ENCODE results near the gene MYL12A.
"Not testable (repeated sequence)": the region's sequence is repeated elsewhere in the genome, so short reads cannot be mapped to it uniquely, and the experiment has no call there.

MYL12A gene

DNA sequence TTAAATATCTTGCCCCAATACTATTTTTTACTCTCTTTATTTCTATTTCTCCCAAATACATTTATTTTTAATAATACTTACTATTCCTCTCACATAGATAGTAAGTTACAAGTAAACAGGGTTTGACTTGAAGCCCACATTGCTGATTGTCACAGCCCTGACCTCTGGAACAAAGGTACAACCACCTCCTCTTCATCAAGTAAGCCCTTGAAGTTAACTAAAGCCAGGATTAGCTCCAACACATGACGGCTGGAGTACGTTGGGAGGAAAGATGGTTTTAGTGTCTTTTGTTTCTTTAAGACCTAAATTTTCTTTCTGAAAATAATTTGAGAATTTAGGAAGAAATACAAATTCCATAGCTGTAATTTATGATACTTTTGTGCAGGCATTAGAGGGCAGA is 28.8 kb upstream of the MYL12A start:
- TF ChIP-seq CTCF (IDR thresholded peaks at IDR 0.05; ENCODE audit: insufficient read depth, missing control alignments), result no peak
- FAIRE-seq (no peak), DNase-seq (ENCODE audit: insufficient read length, low spot score) (no peak)

DNA sequence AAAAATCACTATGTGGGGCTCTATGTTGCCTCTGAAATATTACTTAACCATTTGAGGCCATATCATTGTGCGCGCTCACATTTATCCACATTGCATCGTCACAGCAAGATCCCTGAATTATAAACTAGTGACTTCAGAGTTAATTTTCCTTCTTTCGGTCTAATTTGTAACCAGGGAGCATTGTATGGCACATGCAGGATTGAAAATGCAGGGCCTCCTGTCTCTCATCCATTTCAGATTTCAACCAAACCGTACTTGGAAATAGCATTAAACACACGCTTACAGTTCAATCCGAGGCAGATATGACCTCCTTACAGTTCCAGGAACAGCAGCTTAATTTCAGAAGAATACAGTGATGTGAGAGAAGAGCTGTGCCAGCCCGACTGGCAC is 28.4 kb upstream of the MYL12A start:
- no peak for FAIRE-seq
- DNase-seq (ENCODE audit: insufficient read length, low spot score), result no peak
- TF ChIP-seq CTCF (IDR thresholded peaks at IDR 0.05; ENCODE audit: insufficient read depth, missing control alignments), result no peak

- no peak for DNase-seq (ENCODE audit: insufficient read length, low spot score)
- FAIRE-seq, result no peak
- TF ChIP-seq CTCF (IDR thresholded peaks at IDR 0.05; ENCODE audit: insufficient read depth, missing control alignments), result no peak
Measured at GRCh38 chr18:3219631-3220335, 27.8 kb upstream of the MYL12A start, which contains the start of gene MYOM1. Gene MYOM1 (minus strand): TSS chr18:3219968. CDS start chr18:3215223, 4,745 bp downstream.

DNA sequence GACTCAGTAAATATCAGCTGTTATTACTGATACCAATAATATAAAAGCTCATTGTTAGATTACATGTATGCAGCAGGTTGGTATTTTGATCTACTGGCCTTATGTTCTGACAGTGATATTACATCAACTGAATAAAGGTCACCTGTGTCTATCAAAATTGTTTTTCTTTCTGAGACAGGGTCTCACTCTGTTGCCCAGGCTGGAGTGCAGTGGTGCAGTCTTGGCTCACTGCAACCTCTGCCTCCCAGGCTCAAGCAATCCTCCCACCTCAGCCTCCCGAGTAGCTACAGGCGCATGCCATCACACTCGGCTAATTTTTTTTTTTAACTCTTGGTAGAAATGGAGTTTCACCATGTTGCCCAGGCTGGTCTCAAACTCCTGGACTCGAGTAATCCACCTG is 26.7 kb upstream of the MYL12A start:
- peak; percentile 74 for FAIRE-seq

DNA sequence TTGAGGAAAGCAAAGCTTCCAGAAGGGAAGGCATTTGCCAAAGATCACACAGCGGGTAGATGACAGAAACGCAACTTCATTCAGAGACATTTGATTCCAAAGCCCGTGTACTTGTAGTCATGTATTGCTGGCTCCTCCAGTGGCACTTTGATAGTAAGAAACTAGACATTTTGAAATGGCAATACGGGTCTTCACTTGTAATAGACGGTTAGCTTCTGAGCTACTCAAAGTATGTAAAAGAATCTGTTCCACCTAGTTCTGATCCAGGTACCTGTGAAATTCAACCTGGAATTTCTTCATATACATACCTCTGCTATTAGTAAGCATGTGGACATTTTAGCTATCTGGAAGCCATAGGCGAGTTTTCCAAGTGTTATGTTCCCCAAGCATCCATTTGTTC is 26.1 kb upstream of the MYL12A start:
- FAIRE-seq (no peak), DNase-seq (ENCODE audit: insufficient read length, low spot score) (no peak)
- no peak for TF ChIP-seq CTCF (IDR thresholded peaks at IDR 0.05; ENCODE audit: insufficient read depth, missing control alignments)

More for the DNA sequence above, 26.7 kb upstream of the MYL12A start:
- not testable (repeated sequence) for DNase-seq (ENCODE audit: insufficient read length, low spot score)

- peak; percentile 93 for FAIRE-seq
- no peak for TF ChIP-seq CTCF (IDR thresholded peaks at IDR 0.05; ENCODE audit: insufficient read depth, missing control alignments)
- DNase-seq (ENCODE audit: insufficient read length, low spot score), result no peak
Measured at GRCh38 chr18:3223356-3223755, 24.2 kb upstream of the MYL12A start.

DNA sequence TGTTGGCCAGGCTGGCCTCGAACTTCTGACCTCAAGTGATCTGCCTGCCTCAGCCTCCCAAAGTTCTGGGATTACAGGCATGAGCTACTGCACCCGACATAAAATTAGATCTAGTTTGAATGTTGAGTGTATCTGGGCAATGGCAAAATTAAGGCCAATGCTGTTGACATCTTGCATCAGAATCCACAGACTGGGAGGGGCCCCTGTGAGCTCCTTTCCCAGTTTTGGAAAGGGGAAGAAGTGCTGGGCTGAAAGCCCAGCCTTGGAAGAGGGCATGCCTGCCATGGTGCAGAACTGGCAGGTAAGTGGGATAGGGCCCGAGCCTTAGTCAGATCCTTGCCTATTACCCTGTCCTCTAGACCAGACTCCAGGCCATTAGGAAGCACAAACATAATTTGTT is 23.4 kb upstream of the MYL12A start:
- FAIRE-seq, result no peak
- no peak for TF ChIP-seq CTCF (IDR thresholded peaks at IDR 0.05; ENCODE audit: insufficient read depth, missing control alignments)
- no peak for DNase-seq (ENCODE audit: insufficient read length, low spot score)
